Activated naive CD8-positive, alpha-beta T cell treated with anti-CD3 and anti-CD28 coated beads for 36 hours (primary cell): ENCODE data around the gene DHCR7. TPM values are rescaled to one million over a fixed set of nuclear protein-coding genes. Genes with fewer than 3 reads are reported as not detected.

ENCODE experiments used
- DNase-seq: peaks from one replicate; pipeline ENCODE4 v3.0.0; 2021
- H3K27ac Mint-ChIP-seq: one replicate; pipeline ENCODE4 v1.8.0; 2022; ENCODE audit warnings: mild to moderate bottlenecking, moderate library complexity, mixed read lengths
- H3K27me3 Mint-ChIP-seq: one replicate; pipeline ENCODE4 v1.8.0; 2022; ENCODE audit warnings: mild to moderate bottlenecking, mixed read lengths
- H3K36me3 Mint-ChIP-seq: one replicate; pipeline ENCODE4 v1.8.0; 2021; ENCODE audit warnings: mild to moderate bottlenecking, mixed read lengths
- H3K4me1 Mint-ChIP-seq: one replicate; pipeline ENCODE4 v1.8.0; 2021; ENCODE audit warnings: mixed read lengths
- H3K4me3 Mint-ChIP-seq: one replicate; pipeline ENCODE4 v1.8.0; 2022; ENCODE audit warnings: mild to moderate bottlenecking, moderate library complexity, mixed read lengths
- H3K9me3 Mint-ChIP-seq: one replicate; pipeline ENCODE4 v1.8.0; 2022; ENCODE audit warnings: mixed read lengths
- total RNA-seq, 2 experiments: library from RNA; stranded (reverse); gene quantifications; one replicate each; pipeline ENCODE4 v1.2.3, GENCODE V29; 2021

DHCR7 gene
- total RNA-seq, 2 experiments from 2014 or later, result 77.2 to 87.3 TPM

GRCh38 chr11:71453037-71453917 lies 5.1 kb upstream of the DHCR7 start, which contains the start of gene NADSYN1:
TSS of gene NADSYN1 (plus strand) at chr11:71453203. CDS start at chr11:71453297, 94 bp downstream.
- H3K36me3 Mint-ChIP-seq, result peaks cover 13% of the 10 kb centered on the region

GRCh38 chr11:71452199-71453036 lies 4.2 kb upstream of the DHCR7 start:
- no peaks in the 10 kb centered on the region for H3K9me3 Mint-ChIP-seq
- peak; percentile 63 for DNase-seq
- H3K4me1 Mint-ChIP-seq, result peaks cover 43% of the 10 kb centered on the region
- peaks cover 14% of the 10 kb centered on the region for H3K36me3 Mint-ChIP-seq
- H3K27me3 Mint-ChIP-seq, result no peaks in the 10 kb centered on the region
- H3K4me3 Mint-ChIP-seq, result peak overlapping the region; percentile 86
- peak overlapping the region; percentile 90 for H3K27ac Mint-ChIP-seq

More at GRCh38 chr11:71453037-71453917, 5.1 kb upstream of the DHCR7 start, which contains the start of gene NADSYN1:
- peak within 1 kb of the TSS; percentile 90 for H3K27ac Mint-ChIP-seq
- peak within 1 kb of the TSS; percentile 86 for H3K4me3 Mint-ChIP-seq
- peaks cover 45% of the 10 kb centered on the region for H3K4me1 Mint-ChIP-seq
- no peaks in the 10 kb centered on the region for H3K9me3 Mint-ChIP-seq
- peak; percentile 93 for DNase-seq
- H3K27me3 Mint-ChIP-seq, result no peaks in the 10 kb centered on the region

- peak; percentile 16 for DNase-seq
Observed at GRCh38 chr11:71451596-71452198, 3.5 kb upstream of the DHCR7 start.

DNA sequence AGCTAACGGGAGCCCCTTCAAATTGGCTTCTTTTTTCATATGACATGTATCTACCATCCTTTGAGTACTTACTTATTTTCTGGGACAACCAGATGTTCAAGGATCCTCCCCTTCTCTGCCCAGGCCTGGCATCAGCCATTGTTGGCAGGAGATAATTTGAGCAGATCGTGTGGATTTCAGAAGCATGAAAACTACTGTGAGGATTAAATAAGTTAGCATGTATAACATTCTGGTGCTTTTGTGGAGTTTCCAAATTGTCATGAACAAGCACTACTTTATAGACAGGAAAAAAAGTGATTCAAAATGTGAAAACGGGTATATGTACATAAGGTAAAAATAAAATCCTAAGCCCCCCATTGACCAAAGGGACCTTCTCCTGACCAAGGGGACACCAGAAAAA lies 2.7 kb upstream of the DHCR7 start:
- Mint-ChIP-seq H3K36me3 (peaks cover 27% of the 10 kb centered on the region), H3K27me3 (no peaks in the 10 kb centered on the region), H3K9me3 (peaks cover 2% of the 10 kb centered on the region), H3K4me1 (peaks cover 48% of the 10 kb centered on the region), H3K4me3 (peak overlapping the region; percentile 35), H3K27ac (peak overlapping the region; percentile 90)
- no peak for DNase-seq

More at GRCh38 chr11:71451596-71452198, 3.5 kb upstream of the DHCR7 start:
- Mint-ChIP-seq H3K4me3 (peak overlapping the region; percentile 86), H3K36me3 (peaks cover 19% of the 10 kb centered on the region), H3K4me1 (peaks cover 49% of the 10 kb centered on the region), H3K9me3 (no peaks in the 10 kb centered on the region), H3K27me3 (no peaks in the 10 kb centered on the region), H3K27ac (peak overlapping the region; percentile 90)

DNA sequence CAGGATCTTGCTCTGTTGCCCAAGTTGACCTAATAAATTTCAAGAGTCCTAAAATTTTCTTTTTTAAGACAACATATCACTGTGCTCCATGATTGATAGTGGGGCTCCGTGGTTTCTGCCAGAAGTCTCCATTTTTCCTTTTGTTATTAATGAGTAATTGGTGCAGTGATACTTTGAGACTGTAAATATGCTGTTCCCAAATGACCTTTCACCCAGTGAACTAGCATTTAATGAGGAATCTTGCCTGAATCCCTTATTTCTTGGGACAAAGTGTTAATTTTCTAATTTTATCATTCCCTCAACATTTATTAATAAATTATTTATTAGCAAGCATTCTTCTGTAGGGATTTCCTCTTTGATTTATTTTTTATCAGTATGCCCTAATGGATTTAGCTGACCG lies 2.3 kb upstream of the DHCR7 start:
- Mint-ChIP-seq H3K4me3 (peak overlapping the region; percentile 53), H3K27ac (no peak overlapping the region), H3K9me3 (peaks cover 3% of the 10 kb centered on the region), H3K27me3 (no peaks in the 10 kb centered on the region), H3K4me1 (peaks cover 47% of the 10 kb centered on the region), H3K36me3 (peaks cover 31% of the 10 kb centered on the region)
- DNase-seq, result no peak

DNA sequence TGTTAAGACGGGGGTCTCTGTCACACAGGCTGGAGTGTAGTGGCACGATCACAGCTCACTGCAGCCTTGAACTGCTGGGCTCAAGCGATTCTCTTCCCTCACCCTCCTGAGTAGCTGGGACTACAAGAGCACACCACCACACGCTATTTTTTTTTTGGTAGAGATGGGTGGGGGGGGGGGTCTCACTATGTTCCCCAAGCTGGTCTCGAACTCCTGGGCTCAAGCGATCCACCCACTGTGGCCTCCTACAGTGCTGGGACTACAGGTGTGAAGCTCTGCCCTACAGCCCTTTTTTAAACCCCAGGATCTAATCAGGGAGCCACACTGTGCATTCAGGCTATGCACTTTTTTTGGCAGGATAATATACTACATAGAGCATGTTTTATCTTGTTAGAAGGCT lies 1.4 kb upstream of the DHCR7 start:
- Mint-ChIP-seq H3K4me1 (peaks cover 42% of the 10 kb centered on the region), H3K4me3 (peak overlapping the region; percentile 91), H3K9me3 (peaks cover 3% of the 10 kb centered on the region), H3K27me3 (no peaks in the 10 kb centered on the region), H3K36me3 (peaks cover 40% of the 10 kb centered on the region), H3K27ac (peak overlapping the region; percentile 85)
- no peak for DNase-seq

DNA sequence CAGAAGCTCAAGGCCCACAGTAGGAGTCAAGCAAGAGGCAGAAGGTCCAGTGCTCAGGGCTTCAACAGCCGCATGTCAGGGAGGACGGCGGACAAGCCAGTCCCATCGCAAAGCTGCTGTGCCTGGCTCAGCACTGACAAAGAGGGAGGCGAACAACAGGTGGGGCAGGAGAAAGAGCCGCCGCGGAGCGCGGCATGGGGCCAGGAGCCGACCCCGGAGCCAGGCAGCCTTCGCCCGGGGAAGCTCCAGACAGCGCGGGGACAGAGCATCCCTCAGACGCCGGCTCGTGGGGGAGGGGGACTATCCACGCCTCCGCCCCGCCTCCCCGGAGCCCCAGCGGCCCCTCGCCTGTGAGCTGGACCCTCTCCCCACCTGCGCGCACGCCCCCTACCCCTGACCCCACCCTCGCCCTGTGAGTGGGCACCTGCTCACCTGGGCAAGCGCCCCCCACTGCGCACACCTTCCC lies 369 bp downstream of the DHCR7 start:
- DNase-seq, result peak; percentile 39
- H3K36me3 Mint-ChIP-seq, result peaks cover 45% of the 10 kb centered on the region
- H3K4me1 Mint-ChIP-seq, result peaks cover 36% of the 10 kb centered on the region
- peak overlapping the region; percentile 68 for H3K27ac Mint-ChIP-seq
- H3K4me3 Mint-ChIP-seq, result peak overlapping the region; percentile 91
- H3K9me3 Mint-ChIP-seq, result peaks cover 3% of the 10 kb centered on the region
- H3K27me3 Mint-ChIP-seq, result no peaks in the 10 kb centered on the region

- H3K4me3 Mint-ChIP-seq, result peak overlapping the region; percentile 91
- H3K27ac Mint-ChIP-seq, result peak overlapping the region; percentile 63
- peaks cover 33% of the 10 kb centered on the region for H3K4me1 Mint-ChIP-seq
- H3K27me3 Mint-ChIP-seq, result no peaks in the 10 kb centered on the region
- H3K36me3 Mint-ChIP-seq, result peaks cover 49% of the 10 kb centered on the region
- peaks cover 3% of the 10 kb centered on the region for H3K9me3 Mint-ChIP-seq
- no peak for DNase-seq
Observed at GRCh38 chr11:71446942-71447688, 1.1 kb downstream of the DHCR7 start.

- Mint-ChIP-seq H3K4me1 (peaks cover 24% of the 10 kb centered on the region), H3K9me3 (peaks cover 3% of the 10 kb centered on the region), H3K27ac (no peak overlapping the region), H3K36me3 (peaks cover 49% of the 10 kb centered on the region), H3K4me3 (peak overlapping the region; percentile 91), H3K27me3 (no peaks in the 10 kb centered on the region)
- no peak for DNase-seq
Observed at GRCh38 chr11:71446150-71446549, 2.0 kb downstream of the DHCR7 start.

GRCh38 chr11:71444811-71445210 lies 3.4 kb downstream of the DHCR7 start:
- peaks cover 56% of the 10 kb centered on the region for H3K36me3 Mint-ChIP-seq
- H3K4me1 Mint-ChIP-seq, result peaks cover 15% of the 10 kb centered on the region
- no peak overlapping the region for H3K27ac Mint-ChIP-seq
- no peaks in the 10 kb centered on the region for H3K27me3 Mint-ChIP-seq
- no peak overlapping the region for H3K4me3 Mint-ChIP-seq
- no peak for DNase-seq
- peaks cover 3% of the 10 kb centered on the region for H3K9me3 Mint-ChIP-seq

GRCh38 chr11:71443736-71444445 lies 4.3 kb downstream of the DHCR7 start:
- Mint-ChIP-seq H3K9me3 (peaks cover 3% of the 10 kb centered on the region), H3K4me1 (peaks cover 13% of the 10 kb centered on the region), H3K27ac (no peak overlapping the region), H3K4me3 (no peak overlapping the region), H3K27me3 (no peaks in the 10 kb centered on the region), H3K36me3 (peaks cover 56% of the 10 kb centered on the region)
- DNase-seq, result no peak

DNA sequence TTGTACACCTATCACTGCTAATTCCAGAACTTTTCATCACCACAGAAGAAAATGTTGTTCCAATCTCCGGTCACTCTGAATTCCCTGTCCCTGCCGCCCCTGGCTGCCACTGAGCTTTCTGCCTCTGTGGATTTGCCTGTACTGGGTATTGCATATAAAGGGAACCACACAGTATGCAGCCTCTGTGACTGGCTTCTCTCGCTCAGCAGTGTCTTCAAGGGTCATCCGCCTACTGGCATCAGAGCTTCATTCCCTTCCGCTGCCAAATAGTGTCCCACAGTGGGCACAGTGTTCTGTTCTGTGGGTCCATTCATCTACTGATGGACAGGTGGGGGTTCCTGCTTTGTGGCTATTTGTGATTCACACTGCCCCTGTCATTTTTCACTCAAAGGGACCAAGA lies 5.3 kb downstream of the DHCR7 start:
- peaks cover 3% of the 10 kb centered on the region for H3K9me3 Mint-ChIP-seq
- H3K27me3 Mint-ChIP-seq, result no peaks in the 10 kb centered on the region
- no peak for DNase-seq
- H3K4me3 Mint-ChIP-seq, result no peak overlapping the region
- H3K27ac Mint-ChIP-seq, result no peak overlapping the region
- peaks cover 56% of the 10 kb centered on the region for H3K36me3 Mint-ChIP-seq
- peaks cover 13% of the 10 kb centered on the region for H3K4me1 Mint-ChIP-seq

- Mint-ChIP-seq H3K27ac (no peak overlapping the region), H3K36me3 (peaks cover 53% of the 10 kb centered on the region), H3K27me3 (no peaks in the 10 kb centered on the region), H3K9me3 (peaks cover 3% of the 10 kb centered on the region), H3K4me3 (no peak overlapping the region), H3K4me1 (peaks cover 11% of the 10 kb centered on the region)
- DNase-seq, result no peak
Observed at GRCh38 chr11:71442123-71442522, 6.1 kb downstream of the DHCR7 start.
